ENCODE measurements around the gene MLLT3.

- TF ChIP-seq, protein P1, sequence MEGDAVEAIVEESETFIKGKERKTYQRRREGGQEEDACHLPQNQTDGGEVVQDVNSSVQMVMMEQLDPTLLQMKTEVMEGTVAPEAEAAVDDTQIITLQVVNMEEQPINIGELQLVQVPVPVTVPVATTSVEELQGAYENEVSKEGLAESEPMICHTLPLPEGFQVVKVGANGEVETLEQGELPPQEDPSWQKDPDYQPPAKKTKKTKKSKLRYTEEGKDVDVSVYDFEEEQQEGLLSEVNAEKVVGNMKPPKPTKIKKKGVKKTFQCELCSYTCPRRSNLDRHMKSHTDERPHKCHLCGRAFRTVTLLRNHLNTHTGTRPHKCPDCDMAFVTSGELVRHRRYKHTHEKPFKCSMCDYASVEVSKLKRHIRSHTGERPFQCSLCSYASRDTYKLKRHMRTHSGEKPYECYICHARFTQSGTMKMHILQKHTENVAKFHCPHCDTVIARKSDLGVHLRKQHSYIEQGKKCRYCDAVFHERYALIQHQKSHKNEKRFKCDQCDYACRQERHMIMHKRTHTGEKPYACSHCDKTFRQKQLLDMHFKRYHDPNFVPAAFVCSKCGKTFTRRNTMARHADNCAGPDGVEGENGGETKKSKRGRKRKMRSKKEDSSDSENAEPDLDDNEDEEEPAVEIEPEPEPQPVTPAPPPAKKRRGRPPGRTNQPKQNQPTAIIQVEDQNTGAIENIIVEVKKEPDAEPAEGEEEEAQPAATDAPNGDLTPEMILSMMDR (conservative IDR thresholded peaks at IDR 0.05 in 1 of 2, IDR thresholded peaks at IDR 0.05 in 1 of 2; ENCODE audit: extremely low read depth in 1 of 2, insufficient read depth in 1 of 2, low read depth in 1 of 2, low read length in 2 of 2), result no peak
- TF ChIP-seq EZH2 (IDR thresholded peaks at IDR 0.05; ENCODE audit: borderline replicate concordance, low read length), result no peak
These were observed 246.3 kb downstream of the MLLT3 start for GRCh38 chr9:20376042-20376441.

Data from mammary epithelial cell (primary cell).